Neural progenitor cell (in vitro differentiated cells): Measurements from ENCODE around the gene ANAPC1.

ENCODE experiments used
- CTCF ChIP-seq: fragments of 200-600 bp; sonication (generic); IDR thresholded peaks from 2 replicates; pipeline ENCODE4 v1.5.1; 2017; ENCODE audit warnings: antibody characterized with exemption, mild to moderate bottlenecking
- EZH2 ChIP-seq: fragments of 200-600 bp; sonication (generic); IDR thresholded peaks from 2 replicates; pipeline ENCODE4 v1.6.1; 2017; ENCODE audit warnings: antibody characterized with exemption, mild to moderate bottlenecking, moderate library complexity
- EZH2phosphoT487 ChIP-seq: fragments of 200-600 bp; sonication (generic); IDR thresholded peaks from 2 replicates; pipeline ENCODE4 v1.6.1; 2017; ENCODE audit warnings: antibody characterized with exemption

- TF ChIP-seq CTCF = peak; percentile 48
- TF ChIP-seq EZH2phosphoT487 = no peak
- no peak for TF ChIP-seq EZH2
These were observed 35.4 kb upstream of the ANAPC1 start for GRCh38 chr2:111919365-111919764.
